ENCODE data around the gene LRIG2. TPM values are rescaled to one million over a fixed set of nuclear protein-coding genes. Genes with fewer than 3 reads are reported as not detected.
A peak's percentile ranks its signal among the peaks of the same experiment; 100 is the strongest.

Gene LRIG2
- total and polyA plus RNA-seq, 2 of the 13 experiments (the other 11 are each of a cell fraction or from before 2014, with no cell fraction given) = 8.1 to 12.2 TPM

DNA sequence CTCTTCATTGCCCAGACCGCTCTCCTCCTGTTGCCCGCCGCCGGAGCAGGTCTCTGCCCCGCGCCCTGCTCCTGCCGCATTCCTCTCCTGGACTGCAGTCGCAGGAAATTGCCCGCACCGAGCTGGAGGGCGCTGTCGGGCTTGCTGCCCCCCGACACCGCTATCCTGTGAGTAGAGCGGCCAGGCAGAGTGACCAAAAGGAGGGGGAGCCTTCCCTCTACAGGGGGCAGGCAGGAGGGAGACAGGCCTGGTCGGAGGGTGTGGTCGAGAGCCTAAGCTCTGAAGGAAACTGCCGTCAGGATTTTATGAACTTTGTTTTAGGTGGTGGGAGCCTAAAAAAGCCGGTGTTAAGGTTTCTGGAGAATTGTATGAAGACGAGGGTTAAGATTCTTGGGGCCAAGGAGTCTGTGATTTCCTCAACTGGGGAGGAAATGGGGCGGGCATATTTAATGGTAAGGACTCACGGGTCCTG lies 517 bp downstream of the LRIG2 start (continued):
- TF ChIP-seq ZNF12 (CRISPR knock-in tag; IDR thresholded peaks at IDR 0.05) (no peak), ETV6 (CRISPR knock-in tag; conservative IDR thresholded peaks at IDR 0.05) (no peak), FOXO1 (CRISPR knock-in tag; IDR thresholded peaks at IDR 0.05) (no peak), JUNB (CRISPR knock-in tag; IDR thresholded peaks at IDR 0.05; ENCODE audit: borderline replicate concordance) (no peak), SAP130 (CRISPR knock-in tag; IDR thresholded peaks at IDR 0.05; ENCODE audit: low read depth) (no peak; the same call in 1 of the 2 replicates), SOX5 (CRISPR knock-in tag; IDR thresholded peaks at IDR 0.05; ENCODE audit: borderline replicate concordance) (no peak), ZNF20 (CRISPR knock-in tag; IDR thresholded peaks at IDR 0.05) (no peak), RFX3 (CRISPR knock-in tag; IDR thresholded peaks at IDR 0.05) (no peak), POLR2AphosphoS2 (IDR thresholded peaks at IDR 0.05; ENCODE audit: low read depth, low read length) (no peak), NFRKB (IDR thresholded peaks at IDR 0.05) (no peak)
- TF ChIP-seq, protein P1, sequence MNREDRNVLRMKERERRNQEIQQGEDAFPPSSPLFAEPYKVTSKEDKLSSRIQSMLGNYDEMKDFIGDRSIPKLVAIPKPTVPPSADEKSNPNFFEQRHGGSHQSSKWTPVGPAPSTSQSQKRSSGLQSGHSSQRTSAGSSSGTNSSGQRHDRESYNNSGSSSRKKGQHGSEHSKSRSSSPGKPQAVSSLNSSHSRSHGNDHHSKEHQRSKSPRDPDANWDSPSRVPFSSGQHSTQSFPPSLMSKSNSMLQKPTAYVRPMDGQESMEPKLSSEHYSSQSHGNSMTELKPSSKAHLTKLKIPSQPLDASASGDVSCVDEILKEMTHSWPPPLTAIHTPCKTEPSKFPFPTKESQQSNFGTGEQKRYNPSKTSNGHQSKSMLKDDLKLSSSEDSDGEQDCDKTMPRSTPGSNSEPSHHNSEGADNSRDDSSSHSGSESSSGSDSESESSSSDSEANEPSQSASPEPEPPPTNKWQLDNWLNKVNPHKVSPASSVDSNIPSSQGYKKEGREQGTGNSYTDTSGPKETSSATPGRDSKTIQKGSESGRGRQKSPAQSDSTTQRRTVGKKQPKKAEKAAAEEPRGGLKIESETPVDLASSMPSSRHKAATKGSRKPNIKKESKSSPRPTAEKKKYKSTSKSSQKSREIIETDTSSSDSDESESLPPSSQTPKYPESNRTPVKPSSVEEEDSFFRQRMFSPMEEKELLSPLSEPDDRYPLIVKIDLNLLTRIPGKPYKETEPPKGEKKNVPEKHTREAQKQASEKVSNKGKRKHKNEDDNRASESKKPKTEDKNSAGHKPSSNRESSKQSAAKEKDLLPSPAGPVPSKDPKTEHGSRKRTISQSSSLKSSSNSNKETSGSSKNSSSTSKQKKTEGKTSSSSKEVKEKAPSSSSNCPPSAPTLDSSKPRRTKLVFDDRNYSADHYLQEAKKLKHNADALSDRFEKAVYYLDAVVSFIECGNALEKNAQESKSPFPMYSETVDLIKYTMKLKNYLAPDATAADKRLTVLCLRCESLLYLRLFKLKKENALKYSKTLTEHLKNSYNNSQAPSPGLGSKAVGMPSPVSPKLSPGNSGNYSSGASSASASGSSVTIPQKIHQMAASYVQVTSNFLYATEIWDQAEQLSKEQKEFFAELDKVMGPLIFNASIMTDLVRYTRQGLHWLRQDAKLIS (CRISPR knock-in tag; IDR thresholded peaks at IDR 0.05) = no peak
- TF ChIP-seq, protein P2, sequence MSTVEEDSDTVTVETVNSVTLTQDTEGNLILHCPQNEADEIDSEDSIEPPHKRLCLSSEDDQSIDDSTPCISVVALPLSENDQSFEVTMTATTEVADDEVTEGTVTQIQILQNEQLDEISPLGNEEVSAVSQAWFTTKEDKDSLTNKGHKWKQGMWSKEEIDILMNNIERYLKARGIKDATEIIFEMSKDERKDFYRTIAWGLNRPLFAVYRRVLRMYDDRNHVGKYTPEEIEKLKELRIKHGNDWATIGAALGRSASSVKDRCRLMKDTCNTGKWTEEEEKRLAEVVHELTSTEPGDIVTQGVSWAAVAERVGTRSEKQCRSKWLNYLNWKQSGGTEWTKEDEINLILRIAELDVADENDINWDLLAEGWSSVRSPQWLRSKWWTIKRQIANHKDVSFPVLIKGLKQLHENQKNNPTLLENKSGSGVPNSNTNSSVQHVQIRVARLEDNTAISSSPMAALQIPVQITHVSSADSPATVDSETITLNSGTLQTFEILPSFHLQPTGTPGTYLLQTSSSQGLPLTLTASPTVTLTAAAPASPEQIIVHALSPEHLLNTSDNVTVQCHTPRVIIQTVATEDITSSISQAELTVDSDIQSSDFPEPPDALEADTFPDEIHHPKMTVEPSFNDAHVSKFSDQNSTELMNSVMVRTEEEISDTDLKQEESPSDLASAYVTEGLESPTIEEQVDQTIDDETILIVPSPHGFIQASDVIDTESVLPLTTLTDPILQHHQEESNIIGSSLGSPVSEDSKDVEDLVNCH (CRISPR knock-in tag; IDR thresholded peaks at IDR 0.05) = no peak
- TF ChIP-seq, protein P3, sequence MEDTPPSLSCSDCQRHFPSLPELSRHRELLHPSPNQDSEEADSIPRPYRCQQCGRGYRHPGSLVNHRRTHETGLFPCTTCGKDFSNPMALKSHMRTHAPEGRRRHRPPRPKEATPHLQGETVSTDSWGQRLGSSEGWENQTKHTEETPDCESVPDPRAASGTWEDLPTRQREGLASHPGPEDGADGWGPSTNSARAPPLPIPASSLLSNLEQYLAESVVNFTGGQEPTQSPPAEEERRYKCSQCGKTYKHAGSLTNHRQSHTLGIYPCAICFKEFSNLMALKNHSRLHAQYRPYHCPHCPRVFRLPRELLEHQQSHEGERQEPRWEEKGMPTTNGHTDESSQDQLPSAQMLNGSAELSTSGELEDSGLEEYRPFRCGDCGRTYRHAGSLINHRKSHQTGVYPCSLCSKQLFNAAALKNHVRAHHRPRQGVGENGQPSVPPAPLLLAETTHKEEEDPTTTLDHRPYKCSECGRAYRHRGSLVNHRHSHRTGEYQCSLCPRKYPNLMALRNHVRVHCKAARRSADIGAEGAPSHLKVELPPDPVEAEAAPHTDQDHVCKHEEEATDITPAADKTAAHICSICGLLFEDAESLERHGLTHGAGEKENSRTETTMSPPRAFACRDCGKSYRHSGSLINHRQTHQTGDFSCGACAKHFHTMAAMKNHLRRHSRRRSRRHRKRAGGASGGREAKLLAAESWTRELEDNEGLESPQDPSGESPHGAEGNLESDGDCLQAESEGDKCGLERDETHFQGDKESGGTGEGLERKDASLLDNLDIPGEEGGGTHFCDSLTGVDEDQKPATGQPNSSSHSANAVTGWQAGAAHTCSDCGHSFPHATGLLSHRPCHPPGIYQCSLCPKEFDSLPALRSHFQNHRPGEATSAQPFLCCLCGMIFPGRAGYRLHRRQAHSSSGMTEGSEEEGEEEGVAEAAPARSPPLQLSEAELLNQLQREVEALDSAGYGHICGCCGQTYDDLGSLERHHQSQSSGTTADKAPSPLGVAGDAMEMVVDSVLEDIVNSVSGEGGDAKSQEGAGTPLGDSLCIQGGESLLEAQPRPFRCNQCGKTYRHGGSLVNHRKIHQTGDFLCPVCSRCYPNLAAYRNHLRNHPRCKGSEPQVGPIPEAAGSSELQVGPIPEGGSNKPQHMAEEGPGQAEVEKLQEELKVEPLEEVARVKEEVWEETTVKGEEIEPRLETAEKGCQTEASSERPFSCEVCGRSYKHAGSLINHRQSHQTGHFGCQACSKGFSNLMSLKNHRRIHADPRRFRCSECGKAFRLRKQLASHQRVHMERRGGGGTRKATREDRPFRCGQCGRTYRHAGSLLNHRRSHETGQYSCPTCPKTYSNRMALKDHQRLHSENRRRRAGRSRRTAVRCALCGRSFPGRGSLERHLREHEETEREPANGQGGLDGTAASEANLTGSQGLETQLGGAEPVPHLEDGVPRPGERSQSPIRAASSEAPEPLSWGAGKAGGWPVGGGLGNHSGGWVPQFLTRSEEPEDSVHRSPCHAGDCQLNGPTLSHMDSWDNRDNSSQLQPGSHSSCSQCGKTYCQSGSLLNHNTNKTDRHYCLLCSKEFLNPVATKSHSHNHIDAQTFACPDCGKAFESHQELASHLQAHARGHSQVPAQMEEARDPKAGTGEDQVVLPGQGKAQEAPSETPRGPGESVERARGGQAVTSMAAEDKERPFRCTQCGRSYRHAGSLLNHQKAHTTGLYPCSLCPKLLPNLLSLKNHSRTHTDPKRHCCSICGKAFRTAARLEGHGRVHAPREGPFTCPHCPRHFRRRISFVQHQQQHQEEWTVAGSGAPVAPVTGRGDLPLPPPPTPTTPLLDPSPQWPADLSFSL (CRISPR knock-in tag; IDR thresholded peaks at IDR 0.05) = no peak
- TF ChIP-seq, protein P4, sequence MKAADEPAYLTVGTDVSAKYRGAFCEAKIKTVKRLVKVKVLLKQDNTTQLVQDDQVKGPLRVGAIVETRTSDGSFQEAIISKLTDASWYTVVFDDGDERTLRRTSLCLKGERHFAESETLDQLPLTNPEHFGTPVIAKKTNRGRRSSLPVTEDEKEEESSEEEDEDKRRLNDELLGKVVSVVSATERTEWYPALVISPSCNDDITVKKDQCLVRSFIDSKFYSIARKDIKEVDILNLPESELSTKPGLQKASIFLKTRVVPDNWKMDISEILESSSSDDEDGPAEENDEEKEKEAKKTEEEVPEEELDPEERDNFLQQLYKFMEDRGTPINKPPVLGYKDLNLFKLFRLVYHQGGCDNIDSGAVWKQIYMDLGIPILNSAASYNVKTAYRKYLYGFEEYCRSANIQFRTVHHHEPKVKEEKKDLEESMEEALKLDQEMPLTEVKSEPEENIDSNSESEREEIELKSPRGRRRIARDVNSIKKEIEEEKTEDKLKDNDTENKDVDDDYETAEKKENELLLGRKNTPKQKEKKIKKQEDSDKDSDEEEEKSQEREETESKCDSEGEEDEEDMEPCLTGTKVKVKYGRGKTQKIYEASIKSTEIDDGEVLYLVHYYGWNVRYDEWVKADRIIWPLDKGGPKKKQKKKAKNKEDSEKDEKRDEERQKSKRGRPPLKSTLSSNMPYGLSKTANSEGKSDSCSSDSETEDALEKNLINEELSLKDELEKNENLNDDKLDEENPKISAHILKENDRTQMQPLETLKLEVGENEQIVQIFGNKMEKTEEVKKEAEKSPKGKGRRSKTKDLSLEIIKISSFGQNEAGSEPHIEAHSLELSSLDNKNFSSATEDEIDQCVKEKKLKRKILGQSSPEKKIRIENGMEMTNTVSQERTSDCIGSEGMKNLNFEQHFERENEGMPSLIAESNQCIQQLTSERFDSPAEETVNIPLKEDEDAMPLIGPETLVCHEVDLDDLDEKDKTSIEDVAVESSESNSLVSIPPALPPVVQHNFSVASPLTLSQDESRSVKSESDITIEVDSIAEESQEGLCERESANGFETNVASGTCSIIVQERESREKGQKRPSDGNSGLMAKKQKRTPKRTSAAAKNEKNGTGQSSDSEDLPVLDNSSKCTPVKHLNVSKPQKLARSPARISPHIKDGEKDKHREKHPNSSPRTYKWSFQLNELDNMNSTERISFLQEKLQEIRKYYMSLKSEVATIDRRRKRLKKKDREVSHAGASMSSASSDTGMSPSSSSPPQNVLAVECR (CRISPR knock-in tag; IDR thresholded peaks at IDR 0.05; ENCODE audit: borderline replicate concordance) = peak; percentile 67; the same call in 1 of the 2 replicates

Measured in HepG2 (cell line).